Bronchial epithelial cell (primary cell): ENCODE measurements around the gene VWA5B1. TPM values are rescaled to one million over a fixed set of nuclear protein-coding genes. Genes with fewer than 3 reads are reported as not detected.

Experiments
- DNase-seq: peaks from one replicate; pipeline ENCODE4 v3.0.0-alpha.2; 2010; ENCODE audit warnings: low read depth
- FAIRE-seq: peaks from 2 replicates; lab custom pipeline; 2011; peaks lifted over from hg19 to GRCh38; lab: Jason Lieb, UNC
- H3K27me3 ChIP-seq: 2 replicates; pipeline ENCODE4 v1.5.1; 2011; ENCODE audit warnings: low read length; ENCODE audit not compliant: control insufficient read depth, insufficient read depth
- H3K36me3 ChIP-seq: 2 replicates; pipeline ENCODE4 v1.5.1; 2011; ENCODE audit warnings: low read length; ENCODE audit not compliant: control insufficient read depth, insufficient read depth
- H3K4me3 ChIP-seq: 2 replicates; pipeline ENCODE4 v1.5.1; 2011; ENCODE audit warnings: mild to moderate bottlenecking, low read depth, low read length, control low read depth
- CTCF ChIP-seq: IDR thresholded peaks from 2 replicates; pipeline ENCODE4 v1.5.1; 2011; ENCODE audit warnings: mild to moderate bottlenecking, moderate library complexity, low read length, control low read depth, inconsistent platforms; ENCODE audit not compliant: insufficient read depth, severe bottlenecking
- total RNA-seq: library from RNA; depleted of rRNA; stranded (reverse); fragments of >200 nt; gene quantifications from 2 replicates; pipeline ENCODE4 v1.2.1, GENCODE V29; 2014

VWA5B1 gene
- total RNA-seq, 1 donor from 2014 or later = not detected

DNA sequence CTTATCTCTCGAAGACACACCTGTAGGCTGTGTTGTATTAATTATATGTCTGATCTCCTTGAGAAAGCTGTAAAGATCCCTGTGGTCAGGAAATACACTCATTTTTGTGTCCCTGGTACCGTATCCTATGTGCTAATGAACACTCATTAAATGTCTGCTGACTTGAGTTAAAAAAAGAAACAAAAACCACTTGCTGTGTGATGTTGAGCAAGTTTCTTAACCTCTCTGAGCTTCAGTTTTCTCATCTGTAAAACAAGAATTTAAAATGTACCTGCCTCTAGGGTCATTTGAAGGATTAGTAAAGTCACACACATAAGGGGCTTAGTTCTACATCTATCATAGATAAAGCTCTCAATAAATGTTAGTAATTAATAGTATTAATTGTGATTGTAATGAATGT lies 91.3 kb downstream of the VWA5B1 start:
- no peak for TF ChIP-seq CTCF
- DNase-seq = no peak
- Histone ChIP-seq H3K36me3 (no peaks in the 10 kb centered on the region), H3K27me3 (peaks cover 12% of the 10 kb centered on the region), H3K4me3 (no peak overlapping the region)
- FAIRE-seq = no peak

GRCh38 chr1:20382711-20383110 lies 92.0 kb downstream of the VWA5B1 start:
- no peak for FAIRE-seq
- peaks cover 18% of the 10 kb centered on the region for H3K27me3 ChIP-seq
- no peak for TF ChIP-seq CTCF

GRCh38 chr1:20383631-20384030 lies 93.0 kb downstream of the VWA5B1 start:
- DNase-seq (no peak), FAIRE-seq (no peak)
- peaks cover 20% of the 10 kb centered on the region for H3K27me3 ChIP-seq
- no peaks in the 10 kb centered on the region for H3K36me3 ChIP-seq
- H3K4me3 ChIP-seq = no peak overlapping the region
- TF ChIP-seq CTCF = no peak

More at GRCh38 chr1:20382711-20383110, 92.0 kb downstream of the VWA5B1 start:
- no peak for DNase-seq
- Histone ChIP-seq H3K4me3 (no peak overlapping the region), H3K36me3 (no peaks in the 10 kb centered on the region)

- FAIRE-seq (no peak), DNase-seq (no peak)
- H3K36me3 ChIP-seq = no peaks in the 10 kb centered on the region
- H3K27me3 ChIP-seq = peaks cover 20% of the 10 kb centered on the region
- TF ChIP-seq CTCF = no peak
- H3K4me3 ChIP-seq = no peak overlapping the region
Observed at GRCh38 chr1:20385630-20386029, 95.0 kb downstream of the VWA5B1 start.

DNA sequence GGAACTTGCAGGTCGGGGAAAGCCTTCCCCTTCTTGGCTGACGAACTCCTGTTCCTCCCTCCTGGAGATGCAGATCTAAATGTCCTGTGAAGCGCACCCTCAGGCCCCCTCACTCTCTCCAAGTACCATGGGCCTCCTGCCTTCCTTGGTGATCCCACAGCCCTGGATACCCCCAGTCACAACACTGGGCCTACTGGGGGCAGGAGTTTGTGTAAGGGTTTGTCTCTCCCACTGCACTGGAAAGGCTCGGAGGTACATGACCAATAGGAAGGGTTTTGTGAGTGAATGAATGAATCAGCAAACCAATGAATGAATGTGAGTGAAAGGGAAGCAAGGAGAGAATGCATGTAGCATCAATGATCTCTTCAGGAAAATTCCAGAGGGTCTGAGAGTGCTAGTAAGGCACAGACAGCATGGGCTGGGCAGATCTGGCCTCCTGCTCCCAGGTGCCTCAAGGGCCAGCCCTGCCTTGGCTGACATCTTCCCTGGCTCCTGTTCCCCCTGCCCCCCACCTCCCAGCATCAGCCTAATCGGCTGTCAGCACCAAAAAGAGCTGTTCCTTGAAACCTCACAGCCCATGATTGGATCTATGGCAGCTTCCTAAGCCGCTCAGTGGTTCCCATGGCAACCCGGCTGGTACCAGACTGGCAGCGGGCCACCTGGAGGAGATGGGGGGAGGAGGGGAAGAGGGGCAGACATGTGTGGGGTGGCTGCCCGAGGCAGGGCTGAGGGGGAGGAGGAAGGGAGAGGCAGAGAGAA lies 95.8 kb downstream of the VWA5B1 start:
- FAIRE-seq = no peak
- H3K36me3 ChIP-seq = no peaks in the 10 kb centered on the region
- no peak overlapping the region for H3K4me3 ChIP-seq
- no peak for DNase-seq
- H3K27me3 ChIP-seq = peaks cover 20% of the 10 kb centered on the region
- TF ChIP-seq CTCF = no peak
